MM.1S (cell line): ENCODE results near the gene POLR3A.

ENCODE experiments used
- CTCF ChIP-seq: fragments of 300-600 bp; sonication (generic); IDR thresholded peaks from 2 replicates; pipeline ENCODE4 v1.5.1; 2016; ENCODE audit warnings: antibody characterized with exemption, low read length, mixed read lengths
- EZH2 ChIP-seq: fragments of 300-600 bp; sonication (generic); optimal IDR thresholded peaks from 2 replicates; pipeline ENCODE3; 2017; ENCODE audit warnings: low read depth, mild to moderate bottlenecking, antibody characterized with exemption, low read length, mixed read lengths

GRCh38 chr10:78070726-78071125, 41.4 kb upstream of the POLR3A start:
- TF ChIP-seq CTCF: no peak
- TF ChIP-seq EZH2: no peak
